ENCODE results near the gene FBXL19. TPM values are rescaled to one million over a fixed set of nuclear protein-coding genes. Genes with fewer than 3 reads are reported as not detected.

The FBXL19 gene
- total RNA-seq, 2 donors from 2014 or later, result 21.9 to 44.8 TPM

- H3K4me1 ChIP-seq, result peaks cover 8% of the 10 kb centered on the region
- H3K9ac ChIP-seq (ENCODE audit: low read depth in 2 of 2, low read length in 2 of 2), result peak overlapping the region; percentile 71 to 86
- H3K4me3 ChIP-seq, result peak overlapping the region; percentile 58
- H3K27ac ChIP-seq, result peak overlapping the region; percentile 85
- H3K9me3 ChIP-seq, result no peaks in the 10 kb centered on the region
- DNase-seq, result peak; percentile 35
- H3K27me3 ChIP-seq, result no peaks in the 10 kb centered on the region
- TF ChIP-seq CTCF (IDR thresholded peaks at IDR 0.05), result no peak
- peaks cover 18% of the 10 kb centered on the region for H3K36me3 ChIP-seq
- intact Hi-C loops (cut with DNase I), result no loop called here
Observed at GRCh38 chr16:30958175-30959079, 35.1 kb downstream of the FBXL19 start.

DNA sequence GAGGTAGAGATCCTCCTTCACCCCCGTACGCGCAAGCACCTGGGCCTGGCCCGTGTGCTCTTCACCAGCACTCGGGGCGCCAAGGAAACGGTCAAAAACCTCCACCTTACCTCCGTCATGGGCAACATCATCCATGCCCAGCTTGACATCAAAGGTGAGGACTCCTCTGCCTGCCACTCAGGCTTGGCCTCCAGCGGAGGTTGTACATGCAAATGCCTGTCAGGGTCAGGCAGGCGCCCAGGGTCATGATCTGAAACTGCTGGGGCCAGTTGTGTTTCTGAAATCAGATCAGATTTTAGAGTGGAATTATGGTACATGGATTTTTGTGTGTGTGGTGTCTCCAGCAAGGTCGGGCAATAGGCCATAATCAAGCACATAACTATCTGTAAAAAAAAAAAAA, 38.0 kb downstream of the FBXL19 start:
- intact Hi-C loops (cut with DNase I), result no loop called here
- H3K9ac ChIP-seq (ENCODE audit: low read depth in 2 of 2, low read length in 2 of 2), result no peak overlapping the region
- H3K4me3 ChIP-seq, result no peak overlapping the region
- H3K9me3 ChIP-seq, result no peaks in the 10 kb centered on the region
- no peaks in the 10 kb centered on the region for H3K27me3 ChIP-seq
- peaks cover 8% of the 10 kb centered on the region for H3K4me1 ChIP-seq
- DNase-seq, result no peak
- peaks cover 19% of the 10 kb centered on the region for H3K36me3 ChIP-seq
- TF ChIP-seq CTCF (IDR thresholded peaks at IDR 0.05), result no peak
- no peak overlapping the region for H3K27ac ChIP-seq

- H3K27ac ChIP-seq, result no peak overlapping the region
- intact Hi-C loops (cut with DNase I), result no loop called here
- no peak overlapping the region for H3K9ac ChIP-seq (ENCODE audit: low read depth in 2 of 2, low read length in 2 of 2)
- no peak for TF ChIP-seq CTCF (IDR thresholded peaks at IDR 0.05)
- H3K36me3 ChIP-seq, result peaks cover 19% of the 10 kb centered on the region
- H3K27me3 ChIP-seq, result no peaks in the 10 kb centered on the region
- peaks cover 2% of the 10 kb centered on the region for H3K4me1 ChIP-seq
- H3K4me3 ChIP-seq, result no peak overlapping the region
- no peaks in the 10 kb centered on the region for H3K9me3 ChIP-seq
- DNase-seq, result no peak
Observed at GRCh38 chr16:30963925-30964511, 40.6 kb downstream of the FBXL19 start.

GRCh38 chr16:30964574-30965226, 41.3 kb downstream of the FBXL19 start:
- intact Hi-C loops (cut with DNase I), result no loop called here
- no peak overlapping the region for H3K27ac ChIP-seq
- no peak for DNase-seq

More at GRCh38 chr16:30964574-30965226, 41.3 kb downstream of the FBXL19 start:
- Histone ChIP-seq H3K4me1 (no peaks in the 10 kb centered on the region), H3K27me3 (no peaks in the 10 kb centered on the region), H3K9me3 (no peaks in the 10 kb centered on the region), H3K9ac (ENCODE audit: low read depth in 2 of 2, low read length in 2 of 2) (no peak overlapping the region), H3K36me3 (peaks cover 19% of the 10 kb centered on the region), H3K4me3 (no peak overlapping the region)
- TF ChIP-seq CTCF (IDR thresholded peaks at IDR 0.05), result no peak

All from colonic mucosa (tissue), 4 donors.